CD4-positive, CD25-positive, alpha-beta regulatory T cell (primary cell): ENCODE results near the gene OXCT2. TPM values are rescaled to one million over a fixed set of nuclear protein-coding genes. Genes with fewer than 3 reads are reported as not detected.
"Not testable (repeated sequence)": the region's sequence is repeated elsewhere in the genome, so short reads cannot be mapped to it uniquely, and the experiment has no call there.

ENCODE experiments used
- ATAC-seq, 2 donors: fragments of 150-1000 bp; cut with Tn5 transposase; one replicate each; pipeline ENCODE4 v1.10.0; 2021; ENCODE audit warnings: low read depth in 2 of 2, moderate number of reproducible peaks in 2 of 2, moderate library complexity in 1 of 2
- DNase-seq, 3 donors: peaks; one replicate each; pipeline versions ENCODE4 v3.0.0 to v3.0.0-alpha.2; 2012 to 2022; ENCODE audit warnings: mixed read lengths in 1 of 3
- H3K27ac ChIP-seq: one replicate; pipeline ENCODE4 v1.7.0; 2013; ENCODE audit warnings: mild to moderate bottlenecking, low read length; ENCODE audit not compliant: insufficient read depth, poor library complexity, severe bottlenecking
- H3K27me3 ChIP-seq: one replicate; pipeline ENCODE4 v1.7.0; 2013; ENCODE audit warnings: low read length; ENCODE audit not compliant: control insufficient read depth, insufficient read depth
- H3K36me3 ChIP-seq: one replicate; pipeline ENCODE4 v1.7.0; 2013; ENCODE audit warnings: mild to moderate bottlenecking, low read length, moderate library complexity; ENCODE audit not compliant: control insufficient read depth, insufficient read depth
- H3K4me1 ChIP-seq: 2 replicates; pipeline ENCODE4 v1.7.0; 2013; ENCODE audit warnings: mild to moderate bottlenecking, low read length; ENCODE audit not compliant: insufficient read depth, control insufficient read depth, poor library complexity, severe bottlenecking
- H3K4me3 ChIP-seq: one replicate; pipeline ENCODE4 v1.7.0; 2013; ENCODE audit warnings: low read depth, mild to moderate bottlenecking, low read length, moderate library complexity
- H3K9me3 ChIP-seq, 2 experiments: 1 replicate in 1 of 2; 2 replicates in 1 of 2; pipeline ENCODE4 v1.7.0; 2013; ENCODE audit warnings: low read length in 2 of 2, mild to moderate bottlenecking in 1 of 2, moderate library complexity in 1 of 2; ENCODE audit not compliant: control insufficient read depth in 2 of 2
- H3K27ac Mint-ChIP-seq, 3 donors: one replicate each; pipeline ENCODE4 v1.8.0; 2020 to 2022; ENCODE audit warnings: mild to moderate bottlenecking in 3 of 3, mixed read lengths in 3 of 3, moderate library complexity in 2 of 3
- H3K27me3 Mint-ChIP-seq: one replicate; pipeline ENCODE4 v1.8.0; 2022; ENCODE audit warnings: mild to moderate bottlenecking, mixed read lengths
- H3K36me3 Mint-ChIP-seq: one replicate; pipeline ENCODE4 v1.8.0; 2020; ENCODE audit warnings: mixed read lengths
- H3K4me1 Mint-ChIP-seq, 4 donors: one replicate each; pipeline ENCODE4 v1.8.0; 2020 to 2022; ENCODE audit warnings: mixed read lengths in 4 of 4, mild to moderate bottlenecking in 1 of 4
- H3K4me3 Mint-ChIP-seq, 4 donors: one replicate each; pipeline ENCODE4 v1.8.0; 2020 to 2022; ENCODE audit warnings: mild to moderate bottlenecking in 4 of 4, mixed read lengths in 4 of 4, moderate library complexity in 3 of 4
- H3K9me3 Mint-ChIP-seq, 7 donors: one replicate each; pipeline ENCODE4 v1.8.0; 2020 to 2022; ENCODE audit warnings: mixed read lengths in 7 of 7, mild to moderate bottlenecking in 3 of 7, moderate library complexity in 2 of 7
- polyA plus RNA-seq, 4 donors: library from polyadenylated mRNA; unstranded; fragments of 300-500 nt; fragmentation: Illumina TruSeq; gene quantifications; one replicate each; pipeline ENCODE4 v1.2.3, GENCODE V29; 2021
- total RNA-seq: library from RNA; stranded (reverse); gene quantifications from one replicate; pipeline ENCODE4 v1.2.3, GENCODE V29; 2022

Gene OXCT2
- total and polyA plus RNA-seq, 5 donors from 2014 or later: not detected

DNA sequence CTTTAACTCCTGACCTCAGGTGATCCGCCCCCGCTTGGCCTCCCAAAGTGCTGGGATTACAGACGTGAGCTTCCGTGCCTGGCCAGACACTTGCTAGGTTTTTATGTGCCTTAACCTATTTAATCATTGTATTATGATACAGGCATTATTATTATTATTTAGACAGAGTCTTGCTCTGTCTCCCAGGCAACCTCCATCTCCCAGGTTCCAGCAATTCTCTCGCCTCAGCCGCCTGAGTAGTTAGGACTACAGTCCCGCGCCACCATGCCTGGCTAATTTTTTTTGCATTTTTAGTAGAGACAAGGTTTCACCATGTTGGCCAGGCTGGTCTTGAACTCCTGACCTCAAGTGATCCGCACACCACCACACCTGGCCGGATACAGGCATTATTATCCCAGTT is 11.5 kb upstream of the OXCT2 start:
- not testable (repeated sequence) for H3K27ac ChIP-seq, H3K4me3 Mint-ChIP-seq, H3K4me3 ChIP-seq, H3K4me1 ChIP-seq, H3K27me3 ChIP-seq, ATAC-seq, H3K9me3 Mint-ChIP-seq, DNase-seq, H3K9me3 ChIP-seq, H3K36me3 ChIP-seq, H3K36me3 Mint-ChIP-seq, H3K4me1 Mint-ChIP-seq
- H3K27me3 Mint-ChIP-seq: peaks cover 35% of the 10 kb centered on the region
- peak overlapping the region in 1 of 3 donors; percentile 77 for H3K27ac Mint-ChIP-seq

DNA sequence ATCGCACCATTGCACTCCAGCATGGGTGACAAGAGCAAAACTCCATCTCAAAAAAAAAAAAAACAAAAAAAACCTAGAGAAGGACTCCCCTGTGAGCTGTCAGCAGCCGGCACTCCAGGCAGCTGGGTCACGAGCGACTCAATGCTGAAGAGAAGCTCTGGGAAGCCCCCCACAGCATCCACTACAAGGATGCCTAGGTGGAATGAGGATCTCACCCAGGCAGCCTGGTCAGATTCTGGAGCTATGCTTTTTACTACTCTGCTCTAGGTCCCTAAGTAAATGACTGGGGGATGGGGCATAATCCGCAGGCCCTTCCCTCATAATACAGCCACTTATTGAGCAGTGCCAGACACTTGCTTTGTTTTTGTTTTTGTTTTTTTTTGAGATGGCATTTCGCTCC is 11.0 kb upstream of the OXCT2 start:
- Histone ChIP-seq H3K9me3 (no peaks in the 10 kb centered on the region), H3K4me3 (no peak overlapping the region), H3K27ac (no peak overlapping the region), H3K4me1 (no peaks in the 10 kb centered on the region), H3K36me3 (no peaks in the 10 kb centered on the region), H3K27me3 (no peaks in the 10 kb centered on the region)
- peaks cover 29% of the 10 kb centered on the region for H3K27me3 Mint-ChIP-seq
- no peaks in the 10 kb centered on the region for H3K4me1 Mint-ChIP-seq
- ATAC-seq (no peak), DNase-seq (no peak)
- no peaks in the 10 kb centered on the region for H3K36me3 Mint-ChIP-seq
- no peak overlapping the region for H3K27ac Mint-ChIP-seq
- no peaks in the 10 kb centered on the region for H3K9me3 Mint-ChIP-seq
- no peak overlapping the region for H3K4me3 Mint-ChIP-seq

DNA sequence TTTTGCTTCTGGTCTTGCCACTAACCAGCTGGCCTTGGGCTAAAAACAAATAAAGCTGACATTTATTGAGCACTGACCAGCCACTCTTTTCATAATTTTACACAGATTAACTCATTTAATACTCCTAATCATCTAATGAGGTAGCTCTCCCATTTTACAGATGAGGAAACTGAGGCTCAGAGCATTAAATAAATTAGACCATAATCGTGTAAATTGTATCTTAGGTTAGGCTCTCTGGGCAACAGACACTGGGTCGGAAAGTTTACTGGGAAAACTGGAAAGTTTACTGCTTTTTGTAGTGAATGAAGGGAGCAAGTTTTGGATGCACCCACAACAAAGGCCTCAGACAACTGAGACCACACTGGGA is 10.2 kb upstream of the OXCT2 start:
- Histone ChIP-seq H3K36me3 (no peaks in the 10 kb centered on the region), H3K4me3 (no peak overlapping the region), H3K4me1 (no peaks in the 10 kb centered on the region), H3K27me3 (no peaks in the 10 kb centered on the region), H3K9me3 (no peaks in the 10 kb centered on the region), H3K27ac (no peak overlapping the region)
- no peaks in the 10 kb centered on the region for H3K4me1 Mint-ChIP-seq
- ATAC-seq (no peak), DNase-seq (no peak)
- H3K27me3 Mint-ChIP-seq: peaks cover 23% of the 10 kb centered on the region
- H3K4me3 Mint-ChIP-seq: no peak overlapping the region
- no peaks in the 10 kb centered on the region for H3K9me3 Mint-ChIP-seq
- no peak overlapping the region for H3K27ac Mint-ChIP-seq
- H3K36me3 Mint-ChIP-seq: no peaks in the 10 kb centered on the region

- Mint-ChIP-seq H3K27me3 (peaks cover 17% of the 10 kb centered on the region), H3K27ac (no peak overlapping the region), H3K36me3 (no peaks in the 10 kb centered on the region), H3K9me3 (no peaks in the 10 kb centered on the region), H3K4me1 (no peaks in the 10 kb centered on the region), H3K4me3 (no peak overlapping the region)
- Histone ChIP-seq H3K27ac (no peak overlapping the region), H3K9me3 (no peaks in the 10 kb centered on the region), H3K4me1 (no peaks in the 10 kb centered on the region), H3K27me3 (no peaks in the 10 kb centered on the region), H3K36me3 (no peaks in the 10 kb centered on the region), H3K4me3 (no peak overlapping the region)
- ATAC-seq: no peak
- no peak for DNase-seq
Observed at GRCh38 chr1:39779821-39780220, 8.7 kb upstream of the OXCT2 start.

DNA sequence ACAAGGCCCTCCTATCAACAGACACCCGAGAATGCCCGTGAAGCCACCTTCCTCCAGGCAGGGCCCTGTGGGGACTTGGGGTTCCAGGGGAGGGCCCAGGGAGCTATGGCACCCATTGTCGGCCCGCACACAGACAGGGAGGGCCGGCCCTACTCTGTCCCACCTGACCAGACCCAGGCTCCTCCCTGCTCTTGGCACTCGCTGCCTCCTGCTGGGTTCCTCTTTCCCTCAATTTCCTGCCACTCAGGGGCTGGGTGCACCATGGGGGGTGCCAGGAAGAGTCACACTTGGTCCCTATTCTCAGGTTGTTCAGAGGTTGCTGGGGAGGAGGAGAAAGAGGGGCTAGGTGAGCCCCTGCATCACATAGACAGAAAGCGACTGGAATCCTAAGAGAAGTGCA is 8.0 kb upstream of the OXCT2 start:
- no peaks in the 10 kb centered on the region for H3K36me3 Mint-ChIP-seq
- peaks cover 17% of the 10 kb centered on the region for H3K27me3 Mint-ChIP-seq
- no peak overlapping the region for H3K4me3 Mint-ChIP-seq
- H3K27ac Mint-ChIP-seq: peak overlapping the region in 1 of 3 donors; percentile 4
- Histone ChIP-seq H3K4me3 (no peak overlapping the region), H3K27me3 (no peaks in the 10 kb centered on the region), H3K27ac (no peak overlapping the region), H3K9me3 (no peaks in the 10 kb centered on the region), H3K36me3 (no peaks in the 10 kb centered on the region), H3K4me1 (no peaks in the 10 kb centered on the region)
- no peaks in the 10 kb centered on the region for H3K9me3 Mint-ChIP-seq
- ATAC-seq (no peak), DNase-seq (no peak)
- no peaks in the 10 kb centered on the region for H3K4me1 Mint-ChIP-seq

DNA sequence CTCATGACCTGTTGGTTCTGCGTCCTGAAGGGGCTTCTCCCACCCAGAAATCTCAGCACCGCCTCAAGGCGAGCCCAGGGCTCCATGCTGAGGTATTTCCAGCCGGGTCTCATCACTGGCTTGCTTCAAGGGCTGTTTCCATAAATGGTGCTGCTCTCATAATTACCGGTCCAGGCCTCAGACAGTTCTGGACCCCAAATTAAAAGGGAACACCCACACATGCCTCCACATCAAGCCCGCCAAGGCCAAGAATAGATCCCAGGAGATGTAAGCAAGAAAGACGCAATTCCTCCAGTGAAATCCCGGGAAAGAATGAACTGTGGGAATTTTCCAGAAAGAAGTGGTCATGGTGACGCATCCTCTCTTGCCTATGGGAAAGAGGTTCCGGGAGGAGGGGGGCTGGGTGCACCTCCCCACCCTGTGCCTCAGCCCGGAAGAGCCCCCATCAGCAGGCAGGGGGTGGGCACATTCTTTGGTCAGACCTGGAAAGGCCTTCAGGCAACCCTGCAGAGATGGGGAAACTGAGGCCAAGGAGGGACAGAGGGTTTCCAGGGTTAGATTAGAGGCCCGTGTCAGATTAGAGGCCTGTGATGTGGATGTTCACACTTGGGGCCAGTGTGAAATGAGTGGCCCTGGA is 7.4 kb upstream of the OXCT2 start:
- H3K27ac ChIP-seq, H3K4me1 Mint-ChIP-seq, H3K36me3 Mint-ChIP-seq, H3K4me1 ChIP-seq, ATAC-seq, H3K27ac Mint-ChIP-seq, DNase-seq, H3K4me3 ChIP-seq, H3K9me3 ChIP-seq, H3K36me3 ChIP-seq, H3K9me3 Mint-ChIP-seq, H3K4me3 Mint-ChIP-seq, H3K27me3 ChIP-seq: not testable (repeated sequence)
- peaks cover 17% of the 10 kb centered on the region for H3K27me3 Mint-ChIP-seq

GRCh38 chr1:39777896-39778295 is 6.7 kb upstream of the OXCT2 start:
- not testable (repeated sequence) for H3K4me1 Mint-ChIP-seq, H3K4me3 ChIP-seq, H3K36me3 Mint-ChIP-seq, ATAC-seq, H3K4me1 ChIP-seq, H3K9me3 ChIP-seq, H3K4me3 Mint-ChIP-seq, H3K27ac ChIP-seq, DNase-seq, H3K27me3 ChIP-seq, H3K9me3 Mint-ChIP-seq, H3K27ac Mint-ChIP-seq, H3K36me3 ChIP-seq
- peaks cover 16% of the 10 kb centered on the region for H3K27me3 Mint-ChIP-seq

- Mint-ChIP-seq H3K9me3 (no peaks in the 10 kb centered on the region), H3K4me1 (no peaks in the 10 kb centered on the region), H3K36me3 (no peaks in the 10 kb centered on the region), H3K27me3 (peaks cover 13% of the 10 kb centered on the region), H3K27ac (no peak overlapping the region), H3K4me3 (no peak overlapping the region)
- H3K9me3 ChIP-seq: no peaks in the 10 kb centered on the region
- H3K36me3 ChIP-seq: no peaks in the 10 kb centered on the region
- DNase-seq (no peak), ATAC-seq (no peak)
- H3K4me1 ChIP-seq: no peaks in the 10 kb centered on the region
- H3K27me3 ChIP-seq: no peaks in the 10 kb centered on the region
- no peak overlapping the region for H3K27ac ChIP-seq
- no peak overlapping the region for H3K4me3 ChIP-seq
Observed at GRCh38 chr1:39777306-39777705, 6.2 kb upstream of the OXCT2 start.
